GM13977 (cell line): ENCODE measurements around the gene PRKAB2.
"Not testable (repeated sequence)": the region's sequence is repeated elsewhere in the genome, so short reads cannot be mapped to it uniquely, and the experiment has no call there.

ENCODE experiments used
- DNase-seq: peaks from one replicate; pipeline ENCODE4 v3.0.0; 2012; ENCODE audit warnings: low spot score
- CTCF ChIP-seq: IDR thresholded peaks from 2 replicates; pipeline ENCODE4 v1.5.1; 2012; ENCODE audit warnings: mild to moderate bottlenecking, control low read depth; ENCODE audit not compliant: insufficient read depth; ENCODE audit errors: extremely low read depth, missing control alignments
- in situ Hi-C: fragments of 300-500 bp; cut with MboI; formaldehyde crosslinking; loops from one replicate; pipeline ENCODE4 v1.12.0; 2022; ENCODE audit warnings: low sequenced_read_pairs, low pct_unique_long_range_greater_than_20kb, mixed read lengths, inconsistent platforms; ENCODE audit not compliant: unreplicated experiment

The PRKAB2 gene

GRCh38 chr1:147204080-147204479, 31.8 kb upstream of the PRKAB2 start:
- TF ChIP-seq CTCF, result no peak
- no peak for DNase-seq
- in situ Hi-C loops, result no loop called here

- in situ Hi-C loops, result no loop called here
- no peak for DNase-seq
- TF ChIP-seq CTCF, result no peak
These were observed 30.3 kb upstream of the PRKAB2 start for GRCh38 chr1:147202576-147202975.

- no peak for DNase-seq
- in situ Hi-C loops, result no loop called here
- TF ChIP-seq CTCF, result no peak
These were observed 29.5 kb upstream of the PRKAB2 start for GRCh38 chr1:147201786-147202185.

GRCh38 chr1:147201276-147201675, 29.0 kb upstream of the PRKAB2 start:
- in situ Hi-C loops, result no loop called here
- DNase-seq, result no peak
- TF ChIP-seq CTCF, result no peak

- in situ Hi-C loops, DNase-seq: not testable (repeated sequence)
These were observed 25.1 kb upstream of the PRKAB2 start for GRCh38 chr1:147197324-147197723.

- DNase-seq, result no peak
- TF ChIP-seq CTCF, result no peak
- in situ Hi-C loops, result no loop called here
These were observed 17.2 kb upstream of the PRKAB2 start for GRCh38 chr1:147189514-147189913.

- no peak for TF ChIP-seq CTCF
- in situ Hi-C loops, result no loop called here
- no peak for DNase-seq
These were observed 13.2 kb upstream of the PRKAB2 start for GRCh38 chr1:147185432-147185831.
